HG03558 (cell line): Measurements from ENCODE around the gene KCNIP1.

Source experiments
- ATAC-seq: cut with Tn5 transposase; IDR thresholded peaks from one replicate; pipeline ENCODE4 v1.9.1; 2021; ENCODE audit warnings: moderate number of reproducible peaks; ENCODE audit not compliant: unreplicated experiment; ENCODE audit errors: extremely low read depth

KCNIP1 gene

DNA sequence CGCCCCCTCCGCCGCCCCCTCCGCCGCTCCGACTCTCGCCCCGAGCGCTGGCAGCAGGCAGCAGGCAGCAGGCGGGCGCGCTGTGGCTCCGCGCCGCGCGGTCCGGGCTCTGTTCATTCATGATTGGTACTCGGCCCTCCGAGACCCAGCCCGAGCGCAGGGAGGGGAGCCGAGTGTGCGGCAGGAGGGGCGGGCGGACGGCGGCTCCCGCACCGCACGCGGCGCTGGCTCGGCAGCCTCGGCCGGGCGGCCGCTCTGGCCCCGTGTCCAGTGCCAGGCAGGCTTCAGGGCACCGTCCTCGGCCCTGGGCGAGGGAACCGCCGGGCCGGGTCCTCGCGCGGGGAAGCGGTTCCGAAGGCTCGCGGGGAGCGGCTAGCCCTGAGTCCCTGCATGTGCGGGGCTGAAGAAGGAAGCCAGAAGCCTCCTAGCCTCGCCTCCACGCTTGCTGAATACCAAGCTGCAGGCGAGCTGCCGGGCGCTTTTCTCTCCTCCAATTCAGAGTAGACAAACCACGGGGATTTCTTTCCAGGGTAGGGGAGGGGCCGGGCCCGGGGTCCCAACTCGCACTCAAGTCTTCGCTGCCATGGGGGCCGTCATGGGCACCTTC lies at the start of gene KCNIP1:
Gene KCNIP1 (plus strand): TSS at position 31 of the 607 bp plus-strand sequence.
- ATAC-seq: no peak

DNA sequence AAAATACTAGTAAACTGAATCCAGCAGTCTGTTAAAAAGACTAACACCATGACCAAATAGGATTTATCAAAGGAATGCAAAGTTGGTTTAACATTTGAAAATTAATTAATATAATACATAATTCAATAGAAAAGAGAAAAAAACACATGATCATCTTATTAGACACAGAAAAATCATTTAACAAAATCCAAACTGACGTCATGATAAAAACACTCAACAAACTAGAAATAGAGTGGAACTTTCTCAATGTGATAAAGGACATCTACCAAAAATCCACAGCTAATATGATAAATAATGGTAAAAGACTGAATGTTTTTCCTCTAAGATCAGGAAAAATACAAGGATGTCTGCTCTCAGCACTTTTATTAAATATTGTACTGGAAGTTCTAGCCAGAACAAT lies 40.4 kb upstream of the KCNIP1 start:
- ATAC-seq: no peak

DNA sequence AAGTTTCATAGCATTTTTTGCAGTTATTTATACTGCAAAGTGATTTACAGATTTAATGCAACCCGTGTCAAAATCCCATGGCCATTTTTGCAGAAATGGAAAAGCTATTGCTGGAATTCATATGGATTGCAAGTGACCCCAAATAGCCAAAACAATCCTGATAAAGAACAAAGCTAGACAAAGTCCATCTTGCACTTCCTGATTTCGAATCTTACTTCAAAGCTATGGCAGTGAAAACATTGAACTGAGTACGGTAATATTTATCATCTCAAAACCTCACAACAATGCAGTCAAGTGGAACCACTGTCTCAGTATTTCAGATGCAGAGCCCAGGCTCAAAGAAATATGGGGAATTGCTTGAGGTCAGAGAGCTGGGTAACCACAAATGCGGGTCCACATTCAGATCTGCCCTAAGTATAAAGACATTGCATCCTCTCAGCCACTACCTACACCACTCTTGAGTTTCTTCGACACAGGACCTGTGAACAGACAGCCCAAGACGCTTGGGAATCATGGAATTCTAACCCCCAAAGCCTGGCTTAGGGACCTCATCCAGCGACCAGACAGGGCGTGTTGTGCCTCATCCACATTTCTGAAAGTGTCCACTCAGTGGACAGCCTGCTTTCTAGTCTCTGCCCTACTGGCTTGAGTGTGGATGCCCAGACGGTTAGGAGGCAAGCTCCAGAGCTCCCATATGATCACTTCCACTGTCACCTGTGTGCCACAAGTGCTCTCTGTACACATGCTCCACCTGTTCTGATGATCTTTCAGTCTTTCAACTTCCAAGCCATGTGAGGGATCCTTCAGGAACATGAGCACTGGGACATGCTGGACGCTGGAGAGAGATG lies 39.3 kb upstream of the KCNIP1 start:
- no peak for ATAC-seq

DNA sequence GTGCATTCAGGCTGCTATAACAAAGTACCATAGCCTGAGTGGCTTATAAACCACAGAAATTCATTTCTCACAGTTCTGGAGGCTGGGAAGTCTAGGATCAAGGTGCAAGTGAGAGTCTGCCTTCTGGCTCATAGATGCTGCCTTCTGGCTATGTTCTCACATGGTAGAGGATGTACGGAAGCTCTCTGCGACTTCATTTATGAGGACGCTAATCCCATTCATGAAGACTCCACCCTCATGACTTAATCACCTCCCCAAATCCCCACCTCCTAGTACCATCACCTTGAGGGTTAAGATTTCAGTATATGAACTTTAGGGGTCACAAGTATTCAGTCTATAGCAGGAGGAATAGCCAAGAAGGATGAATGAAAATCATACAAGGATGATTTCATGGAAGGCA lies 37.3 kb upstream of the KCNIP1 start:
- ATAC-seq: no peak

DNA sequence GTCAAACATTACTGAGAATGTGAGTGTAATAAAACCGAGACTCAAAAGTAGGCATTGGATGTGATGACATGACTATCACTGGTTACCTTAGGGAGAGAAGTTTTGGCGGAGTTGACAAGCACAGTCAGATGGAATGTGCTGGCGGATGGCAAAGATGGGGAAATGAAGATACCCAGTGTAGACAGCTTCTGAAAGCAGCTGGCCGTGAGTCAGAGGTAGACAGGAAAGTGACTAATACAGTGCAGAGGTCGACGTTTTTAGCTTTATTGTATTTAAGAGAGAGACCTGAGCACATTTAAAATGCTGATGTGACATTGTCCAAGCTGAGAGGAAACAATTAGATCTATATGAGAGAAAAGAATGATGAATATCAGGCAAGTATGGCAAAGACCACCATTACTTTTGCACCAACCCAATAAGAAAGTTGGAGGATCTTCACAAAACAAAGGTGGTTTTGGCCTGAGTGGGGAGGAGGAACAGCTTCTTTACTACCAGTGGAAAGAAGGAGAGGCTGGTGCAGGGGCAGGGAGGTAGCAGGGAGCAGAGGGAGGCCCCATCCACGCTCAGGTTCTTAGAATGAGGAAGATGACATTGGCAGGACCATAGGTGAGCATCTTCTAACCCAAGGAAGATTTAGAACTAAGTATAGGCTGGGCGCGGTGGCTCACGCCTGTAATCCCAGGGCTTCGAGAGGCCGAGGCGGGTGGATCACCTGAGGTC lies 36.7 kb upstream of the KCNIP1 start:
- ATAC-seq: no peak

DNA sequence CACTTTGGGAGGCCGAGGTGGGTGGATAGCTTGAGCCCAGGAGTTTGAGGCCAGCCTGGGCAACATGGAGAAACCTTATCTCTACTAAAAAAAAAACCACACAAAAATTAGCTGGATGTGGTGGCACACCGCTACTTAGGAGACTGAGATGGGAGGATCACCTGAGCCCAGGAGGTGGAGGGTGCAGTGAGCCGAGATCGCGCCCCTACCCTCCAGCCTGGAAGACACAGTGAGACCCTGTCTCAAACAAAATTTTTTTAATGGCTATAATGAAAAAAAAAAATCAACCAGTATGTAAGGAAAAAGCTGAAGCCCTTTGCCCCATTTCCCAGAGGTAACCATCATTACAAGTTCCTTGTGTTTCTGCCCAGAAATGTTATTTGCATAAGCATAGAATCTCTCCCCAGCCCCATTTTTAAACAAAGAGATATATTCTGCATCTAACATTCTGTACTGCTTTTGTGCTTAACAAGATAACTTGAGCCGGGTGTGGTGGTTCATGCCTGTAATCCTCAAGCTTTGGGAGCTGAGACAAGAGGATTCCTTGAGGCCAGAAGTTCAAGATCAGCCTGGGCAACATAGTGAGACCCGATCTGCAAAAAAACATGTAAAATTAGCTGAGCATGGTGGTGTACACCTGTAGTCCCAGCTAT lies 35.1 kb upstream of the KCNIP1 start:
- no peak for ATAC-seq

DNA sequence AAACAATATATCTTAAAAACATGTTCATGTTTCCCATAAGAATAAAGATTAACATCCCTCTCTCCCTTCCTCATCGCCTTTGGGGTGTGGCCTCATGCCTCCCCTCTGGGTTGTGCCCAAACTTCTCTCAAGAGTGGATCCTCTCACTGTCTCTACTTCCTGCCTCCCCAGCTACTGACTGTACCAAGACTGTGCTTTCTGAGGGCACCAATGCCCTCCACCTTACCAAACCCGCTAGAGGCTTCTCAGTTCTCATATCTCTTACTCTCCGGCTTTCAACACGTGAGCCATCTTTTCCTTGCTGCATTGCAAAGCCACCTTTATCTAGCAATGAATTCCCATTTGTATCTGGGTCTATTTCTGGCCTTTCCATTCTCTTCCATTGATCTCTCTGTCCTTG lies 34.4 kb upstream of the KCNIP1 start:
- ATAC-seq: no peak

DNA sequence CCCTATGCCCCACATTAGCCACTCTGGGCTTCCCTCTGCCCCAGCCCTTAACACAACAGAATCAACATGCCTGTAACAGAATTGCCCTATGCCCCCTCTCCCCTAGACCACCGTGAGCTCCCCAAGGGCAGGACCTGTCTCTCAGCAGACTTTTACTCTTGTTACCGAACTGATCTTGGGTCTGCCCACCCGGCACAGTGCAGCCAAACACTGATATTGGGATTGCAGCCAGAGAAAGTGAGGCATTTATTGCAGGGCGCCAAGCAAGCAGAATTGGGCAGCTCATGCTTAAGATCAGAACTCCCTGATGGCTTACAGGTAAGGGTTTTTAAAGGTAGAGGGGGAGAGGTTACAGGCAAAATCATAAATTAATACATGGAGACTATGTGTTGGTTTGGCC lies 33.5 kb upstream of the KCNIP1 start:
- ATAC-seq: no peak

DNA sequence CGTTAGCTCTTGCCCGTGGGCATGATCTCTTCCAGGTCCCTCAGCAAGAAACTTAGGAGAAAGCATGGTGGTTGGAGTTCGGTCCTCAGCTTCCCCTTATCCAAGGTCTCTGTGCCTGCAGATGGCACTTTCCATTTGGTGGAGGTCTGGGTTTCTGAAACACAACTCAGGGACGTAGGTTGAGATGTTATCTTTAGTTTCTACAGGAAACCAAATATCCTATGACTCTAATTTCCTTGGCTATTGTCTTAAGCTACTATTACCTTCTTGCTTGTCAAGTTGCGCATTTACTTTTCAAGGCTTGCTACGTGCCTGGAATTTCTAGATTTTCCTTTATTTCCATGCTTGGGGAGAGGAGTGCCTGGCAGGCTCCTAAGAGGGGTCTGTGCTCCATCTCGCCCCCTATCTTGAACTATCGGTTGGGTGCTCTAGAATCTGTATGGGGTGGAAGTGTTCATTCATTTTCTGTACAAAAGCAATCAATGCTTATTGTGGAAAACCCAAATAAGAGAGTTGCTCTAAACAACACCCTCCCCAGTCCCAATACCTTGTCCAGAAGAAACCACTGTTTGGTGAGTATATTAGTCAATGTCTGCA lies 32.9 kb upstream of the KCNIP1 start:
- ATAC-seq: no peak

DNA sequence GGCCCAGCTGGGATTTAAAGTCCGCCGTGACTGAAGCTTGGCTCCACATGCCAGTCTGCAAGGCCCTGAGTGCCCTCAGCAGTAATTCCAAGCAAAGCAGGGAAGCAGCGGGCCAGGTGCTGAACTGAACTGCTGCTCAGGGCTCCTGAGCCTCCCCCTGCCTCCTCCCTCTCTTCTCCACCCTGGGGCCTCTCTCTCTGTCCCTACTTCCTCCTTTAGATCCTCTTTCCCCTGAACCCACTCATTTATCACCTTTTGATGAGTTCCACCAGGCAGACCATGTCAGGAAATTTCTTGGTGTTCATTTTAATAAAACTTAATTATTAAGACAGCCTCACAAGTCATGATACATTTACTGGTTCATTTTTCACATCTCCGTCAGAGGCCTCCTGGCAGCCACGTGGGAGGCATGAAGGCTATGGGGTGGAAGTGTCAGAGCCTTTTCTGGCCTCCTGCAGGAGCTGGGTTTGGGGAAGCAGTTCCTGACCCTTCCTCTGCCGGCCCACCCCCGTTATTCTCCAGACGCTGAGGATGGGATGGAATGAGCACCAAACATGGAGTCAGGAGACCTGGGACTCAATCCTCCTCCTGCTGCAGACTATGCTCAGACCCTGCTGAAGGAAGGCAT lies 32.2 kb upstream of the KCNIP1 start:
- ATAC-seq: no peak

DNA sequence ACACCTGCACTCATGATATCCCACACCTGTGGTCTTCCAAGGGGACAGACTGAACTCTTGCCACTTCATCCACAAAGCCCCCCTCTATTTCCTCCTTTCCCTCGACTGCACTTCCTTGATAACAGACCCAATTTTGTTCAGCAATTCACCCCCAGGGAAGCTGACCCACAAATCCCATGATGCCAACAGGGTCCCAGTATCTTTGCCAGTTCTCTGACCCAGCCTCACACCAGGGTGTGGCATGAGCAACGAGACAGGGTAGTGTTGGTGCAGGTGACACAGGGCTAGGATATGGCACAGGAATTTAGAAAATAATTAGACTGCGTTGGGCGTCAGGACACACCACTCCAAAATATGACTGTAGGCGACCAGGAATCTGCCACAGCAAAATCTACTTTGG lies 30.2 kb upstream of the KCNIP1 start:
- no peak for ATAC-seq

DNA sequence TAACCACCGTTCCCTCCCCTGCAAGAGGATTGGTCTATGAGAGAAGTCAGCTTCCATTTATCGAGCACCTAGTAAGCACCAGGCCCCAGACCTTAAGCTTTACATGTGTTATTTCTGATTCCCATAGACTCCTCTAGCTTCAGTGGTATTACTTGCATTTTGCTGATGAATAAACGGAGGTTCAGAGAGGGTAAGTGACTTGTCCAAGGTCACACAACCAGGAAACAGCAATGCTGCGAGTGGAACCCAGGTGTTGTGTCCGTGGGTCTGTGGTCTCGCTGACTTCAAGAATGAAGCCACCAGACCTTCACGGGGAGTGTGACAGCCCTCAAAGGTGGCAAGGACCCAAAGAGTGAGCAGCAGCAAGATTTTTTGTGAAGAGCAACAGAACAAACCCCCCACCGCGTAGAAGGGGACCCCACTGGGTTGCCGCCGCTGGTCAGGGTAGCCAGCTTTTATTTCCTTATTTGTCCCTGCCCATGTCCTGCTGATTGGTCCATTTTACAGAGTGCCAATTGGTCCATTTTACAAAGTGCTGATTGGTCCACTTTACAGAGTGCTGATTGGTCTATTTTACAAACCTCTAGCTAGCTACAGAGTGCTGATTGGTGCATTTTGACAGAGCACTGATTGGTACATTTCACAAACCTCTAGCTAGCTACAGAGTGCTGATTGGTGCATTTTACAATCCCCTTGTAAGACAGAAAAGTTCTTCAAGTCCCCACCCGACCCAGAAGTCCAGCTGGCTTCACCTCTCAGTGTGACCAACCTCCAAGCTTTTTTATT lies 29.1 kb upstream of the KCNIP1 start:
- ATAC-seq: no peak

DNA sequence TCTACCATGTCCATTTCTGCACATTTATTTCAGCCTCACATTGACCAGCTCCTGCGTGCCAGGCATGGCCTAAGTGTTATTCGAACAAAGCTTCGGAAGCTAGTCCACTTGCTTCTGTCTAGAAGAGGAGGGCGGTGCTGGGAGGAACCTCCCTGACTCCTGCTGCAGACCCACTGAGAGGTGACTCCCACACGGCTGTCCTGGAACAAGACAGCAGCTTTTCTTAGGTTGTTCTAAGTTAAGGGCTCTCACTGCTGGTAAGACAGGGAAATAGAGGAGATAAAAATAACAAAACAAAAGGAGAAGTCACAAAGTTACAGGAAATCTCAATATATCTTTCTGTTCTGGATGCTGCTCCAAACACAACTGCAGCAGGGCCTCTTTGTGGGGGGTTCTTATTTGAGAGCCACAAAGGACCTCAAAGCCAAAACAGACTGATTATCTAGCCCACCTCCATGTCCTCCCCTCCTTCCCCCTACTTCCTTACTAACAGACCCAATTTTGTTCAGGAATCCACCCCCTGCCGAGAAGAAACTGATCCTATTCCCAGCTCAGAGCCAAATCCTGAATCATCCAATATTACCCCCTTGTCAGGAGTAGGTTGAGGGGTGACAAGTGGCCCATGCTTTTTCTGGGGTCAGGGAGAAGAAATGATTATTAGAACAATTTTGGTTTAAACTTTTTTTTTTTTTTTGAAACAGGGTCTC lies 28.4 kb upstream of the KCNIP1 start:
- ATAC-seq: no peak

DNA sequence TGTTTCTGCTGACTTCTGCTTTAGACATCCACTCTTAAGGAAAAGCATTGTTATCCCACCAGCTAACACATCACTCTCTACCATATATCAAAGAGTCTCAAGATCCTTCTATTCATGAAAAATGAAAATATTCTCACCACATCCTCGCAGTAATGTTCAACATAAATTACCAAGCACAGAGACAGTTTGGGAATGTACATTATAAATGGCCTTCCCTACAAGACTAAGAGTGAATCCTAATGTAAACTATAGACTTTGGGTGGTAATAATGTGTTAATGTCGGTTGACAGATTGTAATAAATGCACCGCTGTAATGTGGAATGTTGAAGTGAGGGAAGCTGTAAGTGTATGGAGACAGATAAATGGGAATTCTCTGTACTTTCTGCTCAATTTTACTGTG lies 27.1 kb upstream of the KCNIP1 start:
- ATAC-seq: no peak

DNA sequence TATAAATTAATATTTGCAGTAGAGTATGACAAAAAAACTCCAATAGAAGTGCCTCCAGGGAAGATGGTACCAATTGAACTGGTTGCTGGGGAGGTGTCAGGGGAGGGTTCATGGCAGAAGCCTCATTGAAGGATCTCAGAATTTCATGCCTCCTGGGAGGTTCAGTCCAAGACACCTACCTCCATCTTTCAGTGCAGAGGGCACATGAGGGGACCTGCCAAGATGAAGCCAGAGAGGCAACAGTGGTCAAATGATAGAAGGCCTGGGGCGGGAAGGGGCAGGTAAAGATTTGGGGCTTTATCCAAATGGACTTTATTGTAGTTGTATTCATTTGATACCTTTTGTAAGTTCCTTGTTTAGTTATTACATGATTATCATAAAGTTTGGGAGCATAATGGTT lies 25.9 kb upstream of the KCNIP1 start:
- no peak for ATAC-seq

DNA sequence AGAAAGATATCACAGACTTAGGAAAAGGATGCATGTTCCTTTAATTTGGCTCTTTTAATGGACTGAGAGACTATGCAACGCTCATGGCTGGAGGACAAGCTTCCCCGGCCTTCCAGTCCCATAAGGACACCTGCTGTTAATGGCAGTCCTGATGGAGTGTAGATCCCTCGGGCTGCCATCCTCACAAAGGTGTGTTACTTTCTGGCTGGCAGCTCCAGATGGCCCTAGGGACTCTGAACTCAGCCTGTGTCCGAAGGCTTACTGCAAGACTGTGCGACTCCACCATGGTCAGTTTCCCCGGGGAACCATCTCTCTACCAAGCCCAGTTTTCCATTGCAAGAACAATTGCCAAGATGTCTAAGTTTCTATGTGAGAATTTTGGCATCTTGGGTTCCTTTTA lies 25.5 kb upstream of the KCNIP1 start:
- no peak for ATAC-seq

DNA sequence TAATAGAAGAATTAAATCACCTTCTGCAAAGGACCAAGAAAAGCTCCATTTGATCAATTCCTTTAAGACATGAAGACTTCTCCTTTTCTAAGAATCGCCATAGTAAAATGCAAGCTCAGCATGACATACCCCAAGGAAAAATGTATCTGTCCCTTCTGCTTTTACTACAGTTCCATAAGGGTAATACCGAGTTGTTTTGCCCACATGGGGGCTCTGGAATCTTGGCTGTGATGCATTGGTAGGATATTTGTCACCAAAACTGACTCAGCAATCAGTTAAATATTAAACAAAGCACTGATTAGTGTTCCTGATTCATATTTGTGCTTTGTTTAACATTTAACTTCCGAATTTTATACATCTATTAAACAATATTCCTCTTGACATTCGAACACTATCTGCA lies 24.3 kb upstream of the KCNIP1 start:
- ATAC-seq: no peak

DNA sequence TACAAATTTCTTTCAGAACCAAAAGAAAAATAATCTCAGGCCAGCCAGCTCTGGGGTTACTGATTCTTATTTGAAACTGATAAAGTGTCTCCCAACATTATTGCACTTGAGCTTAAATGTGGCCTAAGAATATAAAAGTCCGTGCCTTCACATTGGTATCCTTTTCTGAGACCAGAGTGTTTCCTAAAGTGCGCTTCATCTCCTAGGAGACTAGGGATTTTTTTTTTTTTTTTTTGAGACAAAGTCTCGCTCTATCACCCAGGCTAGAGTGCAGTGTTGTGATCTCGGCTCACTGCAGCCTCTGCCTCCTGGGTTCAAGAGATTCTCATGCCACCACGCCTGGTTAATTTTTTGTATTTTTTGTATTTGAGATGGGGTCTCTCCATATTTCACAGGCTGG lies 23.6 kb upstream of the KCNIP1 start:
- no peak for ATAC-seq

DNA sequence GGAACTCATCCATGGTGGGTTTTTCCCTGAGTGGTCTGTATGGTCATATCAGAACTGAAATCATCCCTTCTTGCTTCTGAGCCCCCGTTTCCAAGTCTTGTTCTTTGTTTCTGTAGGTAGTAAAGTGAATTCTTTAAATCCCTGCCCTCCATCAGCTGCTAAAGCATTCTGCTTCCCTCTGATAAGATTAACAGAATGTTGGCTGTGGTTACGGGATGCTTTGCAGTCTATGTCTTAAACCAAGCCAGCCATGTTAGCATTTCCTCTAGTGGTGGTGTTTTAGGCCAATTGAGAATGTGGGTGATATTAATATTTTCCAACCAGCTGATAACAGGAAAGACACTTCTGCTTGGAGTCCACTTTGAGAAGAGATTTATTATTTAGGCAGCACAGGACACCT lies 22.0 kb upstream of the KCNIP1 start:
- ATAC-seq: no peak
